HG03060 (cell line): Measurements from ENCODE around the gene SLC26A4.
A peak's percentile ranks its signal among the peaks of the same experiment; 100 is the strongest.

ENCODE experiments used
- ATAC-seq: cut with Tn5 transposase; IDR thresholded peaks from one replicate; pipeline ENCODE4 v1.9.1; 2021; ENCODE audit warnings: low read depth, moderate number of reproducible peaks; ENCODE audit not compliant: unreplicated experiment

The SLC26A4 gene

GRCh38 chr7:107742678-107743566 is 82.3 kb downstream of the SLC26A4 start:
- ATAC-seq, result no peak

- peak; percentile 76 for ATAC-seq
These were observed 83.1 kb downstream of the SLC26A4 start, which contains the start of gene CBLL1 for GRCh38 chr7:107743567-107744344. CBLL1 (plus strand) TSS chr7:107744142; CDS start chr7:107744164, 22 bp downstream.

- ATAC-seq, result peak; percentile 28
These were observed 83.7 kb downstream of the SLC26A4 start for GRCh38 chr7:107744345-107744750.

GRCh38 chr7:107746006-107746405 is 85.4 kb downstream of the SLC26A4 start:
- no peak for ATAC-seq

GRCh38 chr7:107751113-107751512 is 90.5 kb downstream of the SLC26A4 start:
- no peak for ATAC-seq

- ATAC-seq, result no peak
These were observed 94.0 kb downstream of the SLC26A4 start for GRCh38 chr7:107754642-107755041.

GRCh38 chr7:107758667-107759066 is 98.0 kb downstream of the SLC26A4 start:
- no peak for ATAC-seq

GRCh38 chr7:107767391-107767790 is 106.8 kb downstream of the SLC26A4 start:
- no peak for ATAC-seq
